Calu3 (cell line): ENCODE data around the gene ZBTB49. TPM values are rescaled to one million over a fixed set of nuclear protein-coding genes. Genes with fewer than 3 reads are reported as not detected.

ENCODE experiments used
- BruUV-seq: library from RNA; stranded (reverse); fragments of 400-500 nt; replicated peaks from 2 replicates; lab custom pipeline; 2021; lab: Mats Ljungman, UMichigan
- CTCF ChIA-PET: fragments of 300-600 bp; sonication (Branson Sonifier 250); formaldehyde crosslinking; loops from one replicate; lab custom pipeline; 2022; ENCODE audit warnings: antibody characterized with exemption; lab: Charles Lee
- DNase-seq: peaks from one replicate; pipeline ENCODE4 v3.0.0; 2022
- H3K27ac Mint-ChIP-seq: one replicate; pipeline ENCODE4 v1.8.0; 2022; ENCODE audit warnings: mixed read lengths; ENCODE audit not compliant: unreplicated experiment
- H3K27me3 Mint-ChIP-seq: one replicate; pipeline ENCODE4 v1.8.0; 2022; ENCODE audit warnings: mixed read lengths; ENCODE audit not compliant: unreplicated experiment
- H3K36me3 Mint-ChIP-seq: one replicate; pipeline ENCODE4 v1.8.0; 2022; ENCODE audit warnings: mild to moderate bottlenecking, moderate library complexity, mixed read lengths; ENCODE audit not compliant: insufficient read depth, unreplicated experiment
- H3K4me1 Mint-ChIP-seq: one replicate; pipeline ENCODE4 v1.8.0; 2022; ENCODE audit warnings: mild to moderate bottlenecking, low read depth, mixed read lengths; ENCODE audit not compliant: unreplicated experiment
- H3K4me3 Mint-ChIP-seq: one replicate; pipeline ENCODE4 v1.8.0; 2022; ENCODE audit warnings: mild to moderate bottlenecking, low read depth, moderate library complexity, mixed read lengths; ENCODE audit not compliant: unreplicated experiment
- H3K9me3 Mint-ChIP-seq: one replicate; pipeline ENCODE4 v1.8.0; 2022; ENCODE audit warnings: low read depth, mixed read lengths; ENCODE audit not compliant: unreplicated experiment
- intact Hi-C: fragments of 100-400 bp; cut with micrococcal nuclease; formaldehyde crosslinking; loops from one replicate; pipeline ENCODE4 v1.10.0; 2022; ENCODE audit not compliant: unreplicated experiment
- total RNA-seq: library from RNA; stranded (reverse); gene quantifications from 2 replicates; pipeline ENCODE4 v1.2.3, GENCODE V29; 2022
- TF ChIP-seq, protein P1 (sequence below): fragments of 200-600 bp; IDR thresholded peaks from one replicate; pipeline ENCODE4 v1.8.0; 2022; ENCODE audit warnings: antibody characterized with exemption; ENCODE audit not compliant: unreplicated experiment

ZBTB49 gene
- total RNA-seq, 1 experiment from 2014 or later: 3.3 TPM

DNA sequence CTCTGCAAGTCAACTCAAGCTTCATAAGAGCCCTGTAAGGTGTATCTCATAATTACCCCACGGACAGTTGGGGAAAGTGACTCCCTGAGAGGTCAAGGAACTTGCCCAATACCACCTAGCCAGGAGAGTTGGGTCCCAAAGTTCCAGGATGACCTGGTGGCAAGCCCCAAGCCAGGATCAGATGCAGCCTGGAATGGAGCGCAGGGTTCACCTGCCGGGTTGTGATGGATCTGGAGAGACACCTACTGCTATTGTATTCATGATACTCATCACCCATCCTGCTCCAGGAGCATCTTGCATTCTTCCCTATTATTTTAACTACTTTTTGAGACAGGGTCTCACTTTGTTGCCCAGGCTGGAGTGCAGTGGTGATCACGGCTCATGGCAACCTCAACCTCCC is 36.1 kb downstream of the ZBTB49 start:
- BruUV-seq: no TSS peak
- H3K27me3 Mint-ChIP-seq: no peaks in the 10 kb centered on the region
- CTCF ChIA-PET: no interaction called here

DNA sequence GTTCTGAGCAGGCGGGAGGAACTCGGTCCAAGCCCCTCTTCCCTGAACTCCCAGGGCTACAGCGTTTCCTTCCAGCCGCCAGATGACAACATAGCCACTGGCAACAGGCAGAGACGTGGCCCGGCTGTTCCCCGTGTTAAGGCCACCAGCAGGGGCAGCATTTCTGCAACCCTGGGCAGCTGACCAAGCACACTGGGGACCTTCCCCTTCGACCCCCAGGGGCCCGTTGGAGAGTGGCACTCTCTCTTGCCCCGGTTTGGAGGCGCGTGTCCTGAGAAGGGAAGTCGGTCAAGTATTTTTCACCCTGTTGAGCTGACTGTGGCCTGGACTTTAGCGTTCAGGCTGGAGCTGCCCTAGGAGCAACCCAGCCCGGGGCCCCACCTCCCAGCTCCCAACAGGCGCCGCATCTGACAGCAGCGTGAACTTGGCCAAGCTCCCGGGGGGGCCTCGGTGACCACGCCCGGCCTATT is 37.6 kb downstream of the ZBTB49 start:
- H3K4me3 Mint-ChIP-seq: no peak overlapping the region
- intact Hi-C loops: no loop called here
- no peaks in the 10 kb centered on the region for H3K27me3 Mint-ChIP-seq
- BruUV-seq: no TSS peak
- TF ChIP-seq, protein P1, sequence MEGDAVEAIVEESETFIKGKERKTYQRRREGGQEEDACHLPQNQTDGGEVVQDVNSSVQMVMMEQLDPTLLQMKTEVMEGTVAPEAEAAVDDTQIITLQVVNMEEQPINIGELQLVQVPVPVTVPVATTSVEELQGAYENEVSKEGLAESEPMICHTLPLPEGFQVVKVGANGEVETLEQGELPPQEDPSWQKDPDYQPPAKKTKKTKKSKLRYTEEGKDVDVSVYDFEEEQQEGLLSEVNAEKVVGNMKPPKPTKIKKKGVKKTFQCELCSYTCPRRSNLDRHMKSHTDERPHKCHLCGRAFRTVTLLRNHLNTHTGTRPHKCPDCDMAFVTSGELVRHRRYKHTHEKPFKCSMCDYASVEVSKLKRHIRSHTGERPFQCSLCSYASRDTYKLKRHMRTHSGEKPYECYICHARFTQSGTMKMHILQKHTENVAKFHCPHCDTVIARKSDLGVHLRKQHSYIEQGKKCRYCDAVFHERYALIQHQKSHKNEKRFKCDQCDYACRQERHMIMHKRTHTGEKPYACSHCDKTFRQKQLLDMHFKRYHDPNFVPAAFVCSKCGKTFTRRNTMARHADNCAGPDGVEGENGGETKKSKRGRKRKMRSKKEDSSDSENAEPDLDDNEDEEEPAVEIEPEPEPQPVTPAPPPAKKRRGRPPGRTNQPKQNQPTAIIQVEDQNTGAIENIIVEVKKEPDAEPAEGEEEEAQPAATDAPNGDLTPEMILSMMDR: no peak
- CTCF ChIA-PET: no interaction called here
- H3K36me3 Mint-ChIP-seq: no peaks in the 10 kb centered on the region
- DNase-seq: no peak
- no peak overlapping the region for H3K27ac Mint-ChIP-seq
- no peaks in the 10 kb centered on the region for H3K9me3 Mint-ChIP-seq
- H3K4me1 Mint-ChIP-seq: no peaks in the 10 kb centered on the region

More for the DNA sequence above, 36.1 kb downstream of the ZBTB49 start:
- TF ChIP-seq, protein P1: no peak
- DNase-seq: no peak
- H3K36me3 Mint-ChIP-seq: no peaks in the 10 kb centered on the region
- no peaks in the 10 kb centered on the region for H3K4me1 Mint-ChIP-seq
- no peak overlapping the region for H3K27ac Mint-ChIP-seq
- H3K9me3 Mint-ChIP-seq: no peaks in the 10 kb centered on the region
- intact Hi-C loops: no loop called here
- H3K4me3 Mint-ChIP-seq: no peak overlapping the region

DNA sequence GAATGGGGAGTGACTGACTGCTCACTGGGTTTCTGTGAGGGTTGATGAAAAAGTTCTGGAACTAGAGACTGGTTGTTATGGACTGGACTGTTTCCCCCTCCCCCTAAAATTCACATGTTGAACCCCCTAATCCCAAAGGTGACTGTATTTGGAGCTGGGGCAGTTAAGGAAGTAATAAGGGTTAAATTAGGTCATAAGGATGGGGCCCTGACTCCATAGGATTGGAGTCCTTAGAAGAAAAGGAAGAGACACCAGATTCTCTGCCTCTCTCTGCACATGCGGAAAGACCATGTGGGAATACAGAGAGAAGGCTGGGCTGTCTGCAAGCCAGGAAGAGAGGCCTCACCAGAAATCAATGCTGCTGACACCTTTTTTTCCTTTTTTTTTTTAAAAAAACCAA is 38.2 kb downstream of the ZBTB49 start:
- Mint-ChIP-seq H3K27me3 (no peaks in the 10 kb centered on the region), H3K36me3 (no peaks in the 10 kb centered on the region), H3K4me3 (no peak overlapping the region), H3K27ac (no peak overlapping the region), H3K4me1 (no peaks in the 10 kb centered on the region), H3K9me3 (no peaks in the 10 kb centered on the region)
- intact Hi-C loops: no loop called here
- CTCF ChIA-PET: no interaction called here
- BruUV-seq: no TSS peak
- DNase-seq: no peak
- TF ChIP-seq, protein P1: no peak

DNA sequence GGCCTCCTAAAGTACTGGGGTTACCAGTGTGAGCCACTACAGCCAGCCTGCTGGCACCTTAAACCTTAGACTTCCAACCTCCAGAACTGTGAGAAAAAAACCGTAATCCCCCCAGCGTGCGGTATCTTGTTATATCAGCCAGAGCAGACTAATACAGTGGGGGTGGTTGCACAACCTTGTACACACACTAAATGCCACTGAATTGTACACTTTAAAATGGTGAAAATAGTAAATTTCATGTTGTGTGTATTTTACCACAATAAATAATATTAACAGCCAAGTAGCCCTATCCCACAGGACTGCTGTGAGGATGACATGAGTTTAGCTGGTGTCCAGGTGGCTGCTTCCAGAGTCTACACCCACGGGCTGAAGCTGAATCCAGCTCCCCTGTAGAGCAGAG is 38.8 kb downstream of the ZBTB49 start:
- H3K36me3 Mint-ChIP-seq: no peaks in the 10 kb centered on the region
- no peak for DNase-seq
- no peak overlapping the region for H3K4me3 Mint-ChIP-seq
- no peaks in the 10 kb centered on the region for H3K9me3 Mint-ChIP-seq
- no TSS peak for BruUV-seq
- CTCF ChIA-PET: no interaction called here
- H3K27ac Mint-ChIP-seq: no peak overlapping the region
- H3K27me3 Mint-ChIP-seq: no peaks in the 10 kb centered on the region
- TF ChIP-seq, protein P1: no peak
- intact Hi-C loops: no loop called here
- H3K4me1 Mint-ChIP-seq: no peaks in the 10 kb centered on the region
